Pancreas (tissue), 10 donors: ENCODE measurements around the gene SPECC1. TPM values are rescaled to one million over a fixed set of nuclear protein-coding genes. Genes with fewer than 3 reads are reported as not detected.
"Not testable (repeated sequence)": the region's sequence is repeated elsewhere in the genome, so short reads cannot be mapped to it uniquely, and the experiment has no call there.

Experiments used
- ATAC-seq, 4 donors: fragments of 200-7000 bp; cut with Tn5 transposase; one replicate each; pipeline versions ENCODE4 v1.8.0 to v1.9.1; 2020; ENCODE audit warnings: mild to moderate bottlenecking in 4 of 4, moderate library complexity in 4 of 4
- DNase-seq, 6 donors: peaks; one replicate each; pipeline ENCODE4 v3.0.0-alpha.2; 2020
- FAIRE-seq: peaks from 2 replicates; lab custom pipeline; 2012; peaks lifted over from hg19 to GRCh38; lab: Jason Lieb, UNC
- H3K27ac ChIP-seq, 4 donors: fragments of 200-600 bp; sonication (generic); 1 replicate in 3 of 4; 2 replicates in 1 of 4; pipeline versions ENCODE4 v1.5.0 to v1.8.0; 2020
- H3K27me3 ChIP-seq, 4 donors: fragments of 200-600 bp; one replicate each; pipeline ENCODE4 v1.8.0; 2021
- H3K36me3 ChIP-seq, 3 donors: fragments of 200-600 bp; sonication (generic) in 1 of 3; one replicate each; pipeline versions ENCODE4 v1.5.0 to v1.8.0; 2020 to 2021
- H3K4me1 ChIP-seq, 3 donors: fragments of 200-600 bp; one replicate each; pipeline ENCODE4 v1.8.0; 2021
- H3K4me3 ChIP-seq, 4 donors: fragments of 200-600 bp; sonication (generic) in 2 of 4; one replicate each; pipeline versions ENCODE4 v1.5.0 to v1.8.0; 2020 to 2021
- H3K9me3 ChIP-seq, 4 donors: fragments of 200-600 bp; one replicate each; pipeline ENCODE4 v1.8.0; 2021
- CTCF ChIP-seq, 4 donors: fragments of 200-600 bp; sonication (generic) in 3 of 4; IDR thresholded peaks; one replicate each; pipeline versions ENCODE4 v1.5.0 to v1.8.0; 2021; ENCODE audit warnings: antibody characterized with exemption in 4 of 4
- WGBS, 2 donors: extraction: QIAGEN DNeasy Blood & Tissue Kit; methylation state at CpG; one replicate each; pipeline ENCODE4 v1.1.7; 2013; 5-methylcytosine and 5-hydroxymethylcytosine counted together
- intact Hi-C, 3 donors: fragments of 100-400 bp; cut with DNase I; formaldehyde crosslinking; loops; one replicate each; pipeline versions ENCODE4 v1.11.1 to v1.14.2; 2022
- polyA plus RNA-seq, 2 donors: library from polyadenylated mRNA; stranded (reverse); fragments of 200-250 nt; gene quantifications; one replicate each; pipeline ENCODE4 v1.2.3, GENCODE V29; 2013
- total RNA-seq, 6 donors: library from RNA; stranded (reverse); fragmentation: NEBNext Ultra II Directional in 4 of 6; extraction: Animal tissue kit (Norgen Biotek cat#: 25700) in 4 of 6; gene quantifications; one replicate each; pipeline versions ENCODE4 v1.2.1 to v1.2.4, GENCODE V29; 2021 to 2023
- donor health status: healthy with polysubstance abuse.
- donor health status: DM: no; HTN: no; CAD: no; lungs with moderate emphysema.
- donor health status: DM: no; HTN: no; CAD: no.
- donor health status: control.
- donor health status: control.
- donor health status: Bipolar disorder and iron deficiency.
- donor health status: DM: yes; HTN: yes; CAD: no.
- donor health status: DM: no; HTN: no; CAD: no.
- donor health status: DM: no; HTN: no; CAD: no.
- donor health status: DM: yes; HTN: yes; CAD: no.

The SPECC1 gene
- total and polyA plus RNA-seq, 8 donors, result 5.6 to 22.2 (median 8.1) TPM

GRCh38 chr17:20096430-20096829 lies 87.3 kb downstream of the SPECC1 start:
- Histone ChIP-seq H3K36me3 (no peaks in the 10 kb centered on the region), H3K9me3 (no peaks in the 10 kb centered on the region), H3K4me1 (no peaks in the 10 kb centered on the region), H3K27ac (no peak overlapping the region), H3K4me3 (no peak overlapping the region), H3K27me3 (no peaks in the 10 kb centered on the region)
- FAIRE-seq (no peak), ATAC-seq (no peak), DNase-seq (no peak)
- intact Hi-C loops, result no loop called here
- 59 to 79% methylated on average over 8 of the region's 8 CpGs for WGBS, 2 donors
- TF ChIP-seq CTCF (IDR thresholded peaks at IDR 0.05), result no peak

GRCh38 chr17:20097330-20097729 lies 88.2 kb downstream of the SPECC1 start:
- intact Hi-C loops, result no loop called here
- no peak for FAIRE-seq

GRCh38 chr17:20098314-20098713 lies 89.2 kb downstream of the SPECC1 start:
- Histone ChIP-seq H3K4me1 (no peaks in the 10 kb centered on the region), H3K4me3 (no peak overlapping the region), H3K27ac (no peak overlapping the region), H3K27me3 (no peaks in the 10 kb centered on the region), H3K9me3 (no peaks in the 10 kb centered on the region), H3K36me3 (no peaks in the 10 kb centered on the region)
- intact Hi-C loops, result no loop called here
- no peak for DNase-seq
- no peak for TF ChIP-seq CTCF (IDR thresholded peaks at IDR 0.05)
- FAIRE-seq, result no peak
- ATAC-seq, result no peak
- 50 to 51% methylated on average over 7 of the region's 7 CpGs for WGBS, 2 donors

More at GRCh38 chr17:20097330-20097729, 88.2 kb downstream of the SPECC1 start:
- Histone ChIP-seq H3K27ac (no peak overlapping the region), H3K9me3 (no peaks in the 10 kb centered on the region), H3K27me3 (no peaks in the 10 kb centered on the region), H3K4me3 (no peak overlapping the region), H3K36me3 (no peaks in the 10 kb centered on the region), H3K4me1 (no peaks in the 10 kb centered on the region)
- ATAC-seq (no peak), DNase-seq (no peak)
- no peak for TF ChIP-seq CTCF (IDR thresholded peaks at IDR 0.05)
- 69 to 77% methylated on average over 6 of the region's 6 CpGs for WGBS, 2 donors

GRCh38 chr17:20100806-20101205 lies 91.6 kb downstream of the SPECC1 start:
- not testable (repeated sequence) for H3K4me1 ChIP-seq, ATAC-seq, H3K4me3 ChIP-seq, H3K9me3 ChIP-seq, H3K27me3 ChIP-seq, FAIRE-seq, DNase-seq, H3K36me3 ChIP-seq, H3K27ac ChIP-seq
- WGBS, 2 donors, result 82 to 86% methylated on average over 3 of the region's 3 CpGs
- intact Hi-C loops, result loop anchor here in 1 of 3 donors (10.0 kb wide), 1 partner anchor 96 kb away; the partner anchor contains the start of gene SPECC1

GRCh38 chr17:20103454-20104446 lies 94.6 kb downstream of the SPECC1 start:
- Histone ChIP-seq H3K9me3 (no peaks in the 10 kb centered on the region), H3K4me1 (no peaks in the 10 kb centered on the region), H3K27ac (no peak overlapping the region), H3K4me3 (no peak overlapping the region), H3K36me3 (no peaks in the 10 kb centered on the region), H3K27me3 (no peaks in the 10 kb centered on the region)
- FAIRE-seq, result no peak
- no peak for TF ChIP-seq CTCF (IDR thresholded peaks at IDR 0.05)
- no peak for DNase-seq
- WGBS, 2 donors, result 35 to 46% methylated on average over 12 of the region's 12 CpGs
- ATAC-seq, result no peak
- intact Hi-C loops, result loop anchor here in 1 of 3 donors (10.0 kb wide), 1 partner anchor 99 kb away; the partner anchor contains the start of gene SPECC1
